H9 (cell line): ENCODE results near the gene PREP. TPM values are rescaled to one million over a fixed set of nuclear protein-coding genes. Genes with fewer than 3 reads are reported as not detected.

ENCODE experiments used
- DNase-seq: peaks from one replicate; pipeline ENCODE4 v3.0.0-alpha.2; 2017
- H2AFZ ChIP-seq: one replicate; pipeline ENCODE4 v1.6.1; 2013; ENCODE audit warnings: mild to moderate bottlenecking, low read length, control low read depth, moderate library complexity
- H2AK5ac ChIP-seq: 2 replicates; pipeline ENCODE4 v1.6.1; 2013; ENCODE audit warnings: low read length, control low read depth, mixed read lengths; ENCODE audit not compliant: insufficient read length
- H2BK120ac ChIP-seq: one replicate; pipeline ENCODE4 v1.6.1; 2013; ENCODE audit warnings: low read depth, mild to moderate bottlenecking, low read length, control low read depth, inconsistent platforms; ENCODE audit not compliant: poor library complexity, severe bottlenecking
- H2BK12ac ChIP-seq: 2 replicates; pipeline ENCODE4 v1.6.1; 2013; ENCODE audit warnings: low read length, control low read depth, mixed read lengths, low read depth; ENCODE audit not compliant: insufficient read length
- H2BK15ac ChIP-seq: 2 replicates; pipeline ENCODE4 v1.6.1; 2013; ENCODE audit warnings: low read depth, low read length, control low read depth
- H2BK20ac ChIP-seq: one replicate; pipeline ENCODE4 v1.6.1; 2013; ENCODE audit warnings: low read depth, mild to moderate bottlenecking, low read length, control low read depth, inconsistent platforms; ENCODE audit not compliant: poor library complexity, severe bottlenecking
- H2BK5ac ChIP-seq: 2 replicates; pipeline ENCODE4 v1.6.1; 2013; ENCODE audit warnings: low read length, control low read depth, mixed read lengths; ENCODE audit not compliant: insufficient read length
- H3K14ac ChIP-seq: 2 replicates; pipeline ENCODE4 v1.6.1; 2013; ENCODE audit warnings: low read length, control low read depth; ENCODE audit not compliant: insufficient read depth
- H3K18ac ChIP-seq: 2 replicates; pipeline ENCODE4 v1.6.1; 2013; ENCODE audit warnings: low read depth, mild to moderate bottlenecking, mixed read lengths, low read length, control low read depth; ENCODE audit not compliant: insufficient read length
- H3K23ac ChIP-seq: 2 replicates; pipeline ENCODE4 v1.6.1; 2013; ENCODE audit warnings: low read length, control low read depth, mixed read lengths, low read depth; ENCODE audit not compliant: insufficient read length
- H3K23me2 ChIP-seq: 2 replicates; pipeline ENCODE4 v1.6.1; 2013; ENCODE audit warnings: low read depth, mild to moderate bottlenecking, mixed read lengths, low read length, control low read depth; ENCODE audit not compliant: insufficient read length, poor library complexity, severe bottlenecking
- H3K27ac ChIP-seq: 2 replicates; pipeline ENCODE4 v1.5.1; 2013; ENCODE audit warnings: low read length, control low read depth, mixed read lengths, low read depth; ENCODE audit not compliant: insufficient read length
- H3K27me3 ChIP-seq: 2 replicates; pipeline ENCODE4 v1.6.1; 2013; ENCODE audit warnings: low read length, control low read depth, inconsistent platforms; ENCODE audit not compliant: insufficient read depth
- H3K4ac ChIP-seq: 2 replicates; pipeline ENCODE4 v1.6.1; 2013; ENCODE audit warnings: low read depth, mild to moderate bottlenecking, control low read depth, inconsistent platforms, low read length, moderate library complexity
- H3K4me1 ChIP-seq: 2 replicates; pipeline ENCODE4 v1.6.1; 2013; ENCODE audit warnings: low read length, control low read depth, inconsistent platforms; ENCODE audit not compliant: insufficient read depth
- H3K4me2 ChIP-seq: 2 replicates; pipeline ENCODE4 v1.6.1; 2013; ENCODE audit warnings: low read length, control low read depth, mixed read lengths; ENCODE audit not compliant: insufficient read length, insufficient read depth
- H3K56ac ChIP-seq: 2 replicates; pipeline ENCODE4 v1.6.1; 2013; ENCODE audit warnings: low read depth, mild to moderate bottlenecking, mixed read lengths, low read length, control low read depth; ENCODE audit not compliant: insufficient read length
- H3K79me1 ChIP-seq: 2 replicates; pipeline ENCODE4 v1.6.1; 2013; ENCODE audit warnings: low read depth, mild to moderate bottlenecking, moderate library complexity, low read length, control low read depth, inconsistent platforms; ENCODE audit not compliant: insufficient read depth, poor library complexity, severe bottlenecking
- H3K79me2 ChIP-seq: 2 replicates; pipeline ENCODE4 v1.6.1; 2013; ENCODE audit warnings: low read length, control low read depth, inconsistent platforms; ENCODE audit not compliant: insufficient read depth
- H3K9ac ChIP-seq: 2 replicates; pipeline ENCODE4 v1.6.1; 2013; ENCODE audit warnings: low read length, control low read depth, mixed read lengths; ENCODE audit not compliant: insufficient read length; ENCODE audit errors: extremely low read depth
- H3K9me3 ChIP-seq: one replicate; pipeline ENCODE4 v1.6.1; 2013; ENCODE audit warnings: low read depth, low read length, inconsistent platforms; ENCODE audit not compliant: control insufficient read depth
- H3T11ph ChIP-seq: one replicate; pipeline ENCODE4 v1.6.1; 2013; ENCODE audit warnings: mild to moderate bottlenecking, low read length, control low read depth, inconsistent platforms
- H4K20me1 ChIP-seq: one replicate; pipeline ENCODE4 v1.6.1; 2013; ENCODE audit not compliant: control insufficient read depth, insufficient read length, insufficient read depth
- H4K5ac ChIP-seq: 2 replicates; pipeline ENCODE4 v1.6.1; 2013; ENCODE audit warnings: low read depth, mild to moderate bottlenecking, mixed read lengths, low read length, control low read depth; ENCODE audit not compliant: insufficient read length
- H4K8ac ChIP-seq: replicated peaks from 2 replicates; pipeline ENCODE4 v1.6.1; 2013; ENCODE audit warnings: low read length, control low read depth, mixed read lengths, low read depth; ENCODE audit not compliant: insufficient read length
- H4K91ac ChIP-seq: 2 replicates; pipeline ENCODE4 v1.6.1; 2013; ENCODE audit warnings: low read depth, mild to moderate bottlenecking, moderate library complexity, mixed read lengths, low read length, control low read depth; ENCODE audit not compliant: insufficient read length
- H3K27ac Mint-ChIP-seq, 3 experiments: 2 replicates in 2 of 3; 3 replicates in 1 of 3; pipeline ENCODE4 v1.8.0; 2020 to 2021; ENCODE audit warnings: mixed read lengths in 3 of 3, mild to moderate bottlenecking in 1 of 3, moderate library complexity in 1 of 3
- H3K27me3 Mint-ChIP-seq: 2 replicates; pipeline ENCODE4 v1.8.0; 2021; ENCODE audit warnings: low read depth, mild to moderate bottlenecking, moderate library complexity, mixed read lengths
- H3K36me3 Mint-ChIP-seq, 3 experiments: 2 replicates in 2 of 3; 3 replicates in 1 of 3; pipeline ENCODE4 v1.8.0; 2020 to 2021; ENCODE audit warnings: low read depth in 3 of 3, mixed read lengths in 3 of 3; ENCODE audit not compliant: insufficient read depth in 1 of 3
- H3K4me1 Mint-ChIP-seq, 2 experiments: 2 replicates each; pipeline ENCODE4 v1.8.0; 2020; ENCODE audit warnings: mixed read lengths in 2 of 2
- H3K4me3 Mint-ChIP-seq, 2 experiments: 2 replicates in 1 of 2; 3 replicates in 1 of 2; pipeline ENCODE4 v1.8.0; 2020 to 2021; ENCODE audit warnings: mild to moderate bottlenecking in 2 of 2, mixed read lengths in 2 of 2, moderate library complexity in 1 of 2
- H3K9me3 Mint-ChIP-seq, 2 experiments: 2 replicates in 1 of 2; 3 replicates in 1 of 2; pipeline ENCODE4 v1.8.0; 2020; ENCODE audit warnings: mild to moderate bottlenecking in 2 of 2, mixed read lengths in 2 of 2, moderate library complexity in 1 of 2
- WGBS: extraction: QIAGEN DNeasy Blood & Tissue Kit; methylation state at CpG from one replicate; pipeline ENCODE4 v1.1.7; 2013; ENCODE audit warnings: missing lambda C conversion rate, low lambda C conversion rate, mixed read lengths; ENCODE audit not compliant: insufficient read length; ENCODE audit errors: extremely low coverage; 5-methylcytosine and 5-hydroxymethylcytosine counted together
- total RNA-seq: library from RNA; stranded (reverse); gene quantifications from 2 replicates; pipeline ENCODE4 v1.2.1, GENCODE V29; 2021
- TF ChIP-seq, protein P1 (sequence below): fragments of 200-600 bp; sonication (generic); conservative IDR thresholded peaks from 3 replicates; pipeline ENCODE4 v1.8.0; 2021; ENCODE audit warnings: antibody characterized with exemption, mild to moderate bottlenecking

PREP gene
- total RNA-seq, 1 experiment from 2014 or later, result 54.0 TPM

GRCh38 chr6:105445481-105445880, 42.6 kb upstream of the PREP start:
- Histone ChIP-seq H3K4me2 (no peak overlapping the region), H3K9me3 (no peaks in the 10 kb centered on the region), H3K23ac (no peak overlapping the region), H4K91ac (no peak overlapping the region), H2AK5ac (no peak overlapping the region), H3K18ac (no peak overlapping the region), H2BK12ac (no peak overlapping the region), H2BK5ac (no peak overlapping the region), H3K4ac (no peak overlapping the region), H2BK15ac (no peak overlapping the region), H3K27me3 (no peaks in the 10 kb centered on the region), H3K23me2 (no peaks in the 10 kb centered on the region), H3K27ac (no peak overlapping the region), H4K8ac (no peak overlapping the region), H3K79me2 (no peaks in the 10 kb centered on the region), H3T11ph (no peak overlapping the region), H3K79me1 (no peaks in the 10 kb centered on the region), H3K56ac (no peak overlapping the region), H3K4me1 (no peaks in the 10 kb centered on the region), H3K14ac (no peak overlapping the region), H4K5ac (no peak overlapping the region), H2BK120ac (no peak overlapping the region), H4K20me1 (no peaks in the 10 kb centered on the region), H3K9ac (no peak overlapping the region), H2AFZ (no peak overlapping the region), H2BK20ac (no peak overlapping the region)
- no CpG with 5 or more reads among the region's 1 CpG for WGBS
- H3K27me3 Mint-ChIP-seq, result no peaks in the 10 kb centered on the region; the same call in 1 of the 2 replicates
- H3K4me1 Mint-ChIP-seq, result peaks cover 0 to 3% of the 10 kb centered on the region in 2 experiments; a peak in 1 of 4 replicates
- no peak overlapping the region for H3K4me3 Mint-ChIP-seq
- H3K9me3 Mint-ChIP-seq, result peaks cover 0 to 3% of the 10 kb centered on the region in 2 experiments; a peak in 1 of 5 replicates
- peaks cover 0 to 7% (median 0%) of the 10 kb centered on the region in 3 experiments; a peak in 1 of 7 replicates for H3K36me3 Mint-ChIP-seq
- TF ChIP-seq, protein P1, sequence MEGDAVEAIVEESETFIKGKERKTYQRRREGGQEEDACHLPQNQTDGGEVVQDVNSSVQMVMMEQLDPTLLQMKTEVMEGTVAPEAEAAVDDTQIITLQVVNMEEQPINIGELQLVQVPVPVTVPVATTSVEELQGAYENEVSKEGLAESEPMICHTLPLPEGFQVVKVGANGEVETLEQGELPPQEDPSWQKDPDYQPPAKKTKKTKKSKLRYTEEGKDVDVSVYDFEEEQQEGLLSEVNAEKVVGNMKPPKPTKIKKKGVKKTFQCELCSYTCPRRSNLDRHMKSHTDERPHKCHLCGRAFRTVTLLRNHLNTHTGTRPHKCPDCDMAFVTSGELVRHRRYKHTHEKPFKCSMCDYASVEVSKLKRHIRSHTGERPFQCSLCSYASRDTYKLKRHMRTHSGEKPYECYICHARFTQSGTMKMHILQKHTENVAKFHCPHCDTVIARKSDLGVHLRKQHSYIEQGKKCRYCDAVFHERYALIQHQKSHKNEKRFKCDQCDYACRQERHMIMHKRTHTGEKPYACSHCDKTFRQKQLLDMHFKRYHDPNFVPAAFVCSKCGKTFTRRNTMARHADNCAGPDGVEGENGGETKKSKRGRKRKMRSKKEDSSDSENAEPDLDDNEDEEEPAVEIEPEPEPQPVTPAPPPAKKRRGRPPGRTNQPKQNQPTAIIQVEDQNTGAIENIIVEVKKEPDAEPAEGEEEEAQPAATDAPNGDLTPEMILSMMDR, result no peak
- H3K27ac Mint-ChIP-seq, result no peak overlapping the region
- DNase-seq, result no peak
